ENCODE measurements around the gene SLC6A3.

GRCh38 chr5:1439388-1440097 lies 5.7 kb downstream of the SLC6A3 start:
- TF ChIP-seq YY1 (IDR thresholded peaks at IDR 0.05; ENCODE audit: insufficient read depth, insufficient read length), result no peak
- TF ChIP-seq ZNF274 (IDR thresholded peaks at IDR 0.05; ENCODE audit: low read depth, low read length), result no peak
- TF ChIP-seq SUZ12 (IDR thresholded peaks at IDR 0.05; ENCODE audit: extremely low read depth, insufficient read depth, insufficient read length), result no peak
